Non-pigmented ciliary epithelial cell (primary cell): ENCODE data around the gene CD9.

Experiments used
- DNase-seq: peaks from one replicate; pipeline ENCODE4 v3.0.0-alpha.2; 2010; ENCODE audit warnings: low read depth

CD9 gene

GRCh38 chr12:6221146-6221545 is 20.9 kb downstream of the CD9 start:
- DNase-seq = no peak

DNA sequence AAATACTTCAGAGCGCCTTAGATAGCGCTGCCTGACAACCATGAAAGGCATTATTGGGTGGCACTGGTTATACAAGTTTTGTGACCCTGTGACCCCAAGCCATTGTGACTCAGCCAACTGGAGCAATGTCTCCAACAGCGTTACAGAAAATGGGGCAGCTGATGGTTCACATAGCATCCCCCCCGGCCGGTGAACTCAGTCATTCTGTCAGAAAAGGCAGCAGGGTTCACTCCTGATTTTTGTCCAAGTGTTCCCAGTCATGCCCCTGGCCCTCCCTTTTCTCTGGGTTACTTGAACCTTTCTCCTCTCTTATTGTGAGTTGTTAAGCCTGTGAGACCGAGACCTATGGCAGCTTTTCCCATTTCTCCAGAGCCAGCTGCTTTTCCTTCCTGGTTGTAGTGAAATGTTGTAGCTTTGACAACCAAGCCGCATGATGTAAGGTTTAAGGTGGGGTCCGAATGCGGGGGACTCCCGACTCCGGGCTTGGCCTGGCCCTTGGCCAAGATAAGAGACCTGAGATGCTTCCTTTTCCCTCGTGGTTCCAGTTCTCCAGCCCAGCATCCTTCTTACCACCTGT is 22.0 kb downstream of the CD9 start:
- no peak for DNase-seq

DNA sequence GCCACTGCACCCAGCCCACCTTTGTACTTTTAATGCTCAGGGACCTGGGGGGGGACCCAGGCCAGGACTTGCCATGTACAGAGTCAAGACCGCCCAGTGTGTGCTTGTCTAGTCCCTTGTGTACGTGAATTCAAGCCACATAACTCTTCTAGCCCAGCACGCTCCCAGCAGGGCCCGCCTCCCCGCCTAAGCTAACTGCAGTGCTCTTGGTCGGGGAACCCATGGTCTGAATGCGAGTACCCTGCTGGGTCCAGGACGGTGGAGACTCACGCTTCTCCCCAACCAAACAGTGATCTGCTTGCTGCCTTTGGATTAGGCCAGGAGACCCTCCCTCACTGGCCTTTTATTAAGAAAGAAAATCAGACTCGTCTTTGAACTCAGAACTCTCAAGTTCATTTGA is 23.3 kb downstream of the CD9 start:
- DNase-seq = no peak

DNA sequence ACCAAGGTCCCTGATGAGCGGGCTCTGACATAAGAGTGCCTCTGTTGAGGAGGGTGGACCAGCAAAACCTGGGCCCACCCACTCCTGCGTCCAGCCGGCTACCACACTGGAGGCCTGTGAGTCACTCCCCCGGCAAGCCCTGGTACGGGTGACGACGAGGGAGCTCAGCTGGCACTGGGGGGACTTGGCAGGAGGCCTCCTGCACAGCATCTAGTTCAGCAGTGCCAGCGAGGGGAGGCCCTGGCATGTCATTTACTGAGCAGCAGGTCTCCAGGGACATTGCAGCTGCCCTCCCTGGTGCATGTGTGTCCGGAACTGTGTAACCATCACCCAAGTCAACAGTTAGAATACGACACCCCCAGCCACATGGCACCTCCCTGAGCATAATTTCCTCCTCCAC is 24.4 kb downstream of the CD9 start:
- no peak for DNase-seq

DNA sequence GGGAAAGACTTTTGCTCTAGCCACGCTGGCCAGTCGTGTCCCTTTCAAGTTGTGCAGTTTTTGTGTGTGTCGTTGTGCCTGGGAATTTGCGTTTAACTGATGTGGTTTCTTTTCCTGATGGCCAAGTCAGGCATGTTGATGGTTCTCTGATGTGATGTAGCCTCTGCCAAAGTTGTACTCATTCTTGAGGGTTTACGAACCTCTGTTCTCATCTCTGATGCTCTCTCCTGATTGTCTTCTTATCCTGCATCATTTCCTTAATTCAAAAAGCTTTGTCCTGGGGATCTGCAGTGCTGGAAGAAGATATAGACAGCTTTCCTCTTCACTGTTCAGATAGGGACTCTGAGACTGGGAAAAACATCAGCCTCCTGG is 25.4 kb downstream of the CD9 start:
- no peak for DNase-seq

DNA sequence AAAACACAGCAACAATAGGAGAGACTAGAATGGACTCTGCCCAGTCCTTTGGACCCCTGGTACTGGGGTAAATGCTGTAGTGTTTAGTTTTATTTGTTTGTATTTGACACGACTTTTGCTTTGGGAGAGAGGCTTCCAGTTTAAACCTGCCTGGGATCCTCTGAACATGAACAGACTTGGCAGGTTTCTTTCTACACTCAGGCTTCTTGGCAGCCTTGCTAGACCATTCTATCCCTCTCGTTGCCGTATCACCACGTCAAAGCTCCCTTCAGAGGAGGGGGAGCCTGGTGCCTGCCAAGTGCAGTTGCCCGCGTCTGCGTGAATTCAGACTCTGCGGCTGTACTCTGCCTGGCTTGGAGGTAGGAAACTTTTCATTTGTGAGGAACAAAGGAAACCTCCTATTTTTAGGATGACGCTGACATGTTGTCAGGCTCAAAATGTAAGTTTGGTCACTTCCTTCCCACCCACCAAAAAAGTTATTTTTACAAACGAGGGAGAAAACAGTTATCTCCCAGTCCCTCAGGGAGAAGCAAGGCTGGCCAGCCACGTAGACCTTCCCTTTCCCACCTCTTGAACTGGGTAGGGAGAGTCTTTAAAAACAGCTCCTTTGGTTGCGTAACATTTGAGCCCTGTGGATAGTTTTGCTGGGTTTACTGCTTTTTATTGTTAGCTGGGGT is 25.9 kb downstream of the CD9 start:
- no peak for DNase-seq

DNA sequence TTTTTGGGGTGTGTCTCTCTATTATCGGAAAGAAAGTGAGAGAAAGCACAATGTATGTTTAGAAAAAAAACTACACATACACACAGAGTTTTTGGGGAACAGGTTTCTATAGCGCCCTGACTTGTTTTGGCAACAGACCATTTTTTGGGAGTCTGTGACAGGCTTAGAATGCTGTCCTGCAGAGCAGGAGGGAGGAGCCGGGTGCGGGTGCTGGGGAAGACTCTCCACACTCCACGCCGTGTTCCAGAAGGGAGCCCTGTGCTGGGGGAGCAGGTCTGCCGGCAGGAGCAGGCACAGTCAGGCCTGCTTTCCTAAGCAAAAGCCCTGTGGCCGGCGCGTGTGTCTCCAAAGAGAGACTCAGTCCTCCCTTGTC is 26.5 kb downstream of the CD9 start:
- no peak for DNase-seq

DNA sequence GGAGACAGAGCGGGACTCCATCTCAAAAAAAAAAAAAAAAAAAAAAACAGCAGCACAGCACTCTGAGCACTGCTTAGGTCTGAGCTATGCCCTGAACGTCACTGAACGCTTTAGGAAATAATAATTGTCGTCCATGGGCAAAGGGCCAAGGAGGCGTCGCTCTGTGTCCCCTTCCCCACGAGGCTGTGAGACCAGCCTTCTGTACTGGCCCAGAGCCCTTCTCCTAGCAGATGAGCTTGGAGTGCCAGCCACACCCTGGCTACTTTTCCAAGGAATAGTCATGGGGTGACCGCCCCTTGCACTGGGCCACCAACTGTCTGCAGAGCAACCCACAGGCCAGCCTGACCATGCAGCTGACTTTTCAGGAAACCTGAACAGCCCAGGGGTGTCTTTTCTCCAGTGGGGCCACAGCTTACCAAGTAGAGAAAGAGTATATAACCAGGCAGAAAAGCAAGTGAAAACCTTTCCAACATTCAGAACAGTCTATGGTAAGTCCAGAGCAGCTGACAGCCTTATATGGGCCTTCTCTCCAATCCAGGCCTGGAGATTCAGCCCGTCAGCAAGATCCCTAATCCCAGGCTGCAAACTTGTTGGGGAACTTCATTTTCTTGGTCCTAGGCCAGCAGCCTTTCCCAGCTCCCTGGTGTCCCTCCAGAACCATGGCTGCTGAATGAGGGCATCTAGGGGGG is 28.5 kb downstream of the CD9 start:
- DNase-seq = no peak

GRCh38 chr12:6229224-6230218 is 29.3 kb downstream of the CD9 start:
- peak; percentile 57 for DNase-seq

DNA sequence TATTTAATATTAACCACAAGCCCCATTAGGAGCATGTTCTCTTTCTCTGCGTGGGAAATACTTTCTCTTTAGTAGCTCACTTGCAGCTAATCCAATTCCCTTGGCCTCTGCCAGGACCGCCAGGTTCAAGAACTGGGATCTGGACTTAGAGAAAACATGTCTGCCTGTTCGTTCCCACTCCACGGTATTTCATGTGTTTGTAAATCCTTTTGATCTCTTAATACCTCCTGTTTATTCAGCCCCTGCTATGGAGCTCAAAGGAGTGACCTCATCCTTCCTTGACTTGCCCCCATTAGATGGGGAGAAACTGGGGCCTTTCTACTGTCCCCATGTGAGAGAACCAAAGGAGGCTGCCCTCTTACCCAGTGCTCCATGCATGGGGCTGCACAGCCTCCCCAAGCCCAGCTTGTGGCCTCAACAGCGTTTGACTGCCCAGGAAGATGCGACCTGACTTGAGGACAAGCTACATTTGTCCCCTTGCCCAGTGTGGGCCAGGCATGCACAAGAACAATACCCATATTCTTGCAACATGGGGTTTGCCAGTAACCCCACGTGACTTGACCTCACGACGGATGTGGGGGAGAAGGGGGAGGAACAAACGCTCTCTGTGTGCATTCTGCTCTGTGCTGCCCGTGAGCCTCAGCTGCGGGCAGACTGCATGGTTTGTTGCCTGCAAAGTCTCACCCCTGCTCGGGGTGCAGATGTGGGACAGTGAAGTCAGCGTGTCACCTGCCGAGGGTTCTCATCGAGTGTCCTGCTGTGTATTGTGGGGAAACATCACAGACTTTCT is 30.3 kb downstream of the CD9 start:
- DNase-seq = no peak

- no peak for DNase-seq
Observed at GRCh38 chr12:6231359-6232268, 31.4 kb downstream of the CD9 start.

DNA sequence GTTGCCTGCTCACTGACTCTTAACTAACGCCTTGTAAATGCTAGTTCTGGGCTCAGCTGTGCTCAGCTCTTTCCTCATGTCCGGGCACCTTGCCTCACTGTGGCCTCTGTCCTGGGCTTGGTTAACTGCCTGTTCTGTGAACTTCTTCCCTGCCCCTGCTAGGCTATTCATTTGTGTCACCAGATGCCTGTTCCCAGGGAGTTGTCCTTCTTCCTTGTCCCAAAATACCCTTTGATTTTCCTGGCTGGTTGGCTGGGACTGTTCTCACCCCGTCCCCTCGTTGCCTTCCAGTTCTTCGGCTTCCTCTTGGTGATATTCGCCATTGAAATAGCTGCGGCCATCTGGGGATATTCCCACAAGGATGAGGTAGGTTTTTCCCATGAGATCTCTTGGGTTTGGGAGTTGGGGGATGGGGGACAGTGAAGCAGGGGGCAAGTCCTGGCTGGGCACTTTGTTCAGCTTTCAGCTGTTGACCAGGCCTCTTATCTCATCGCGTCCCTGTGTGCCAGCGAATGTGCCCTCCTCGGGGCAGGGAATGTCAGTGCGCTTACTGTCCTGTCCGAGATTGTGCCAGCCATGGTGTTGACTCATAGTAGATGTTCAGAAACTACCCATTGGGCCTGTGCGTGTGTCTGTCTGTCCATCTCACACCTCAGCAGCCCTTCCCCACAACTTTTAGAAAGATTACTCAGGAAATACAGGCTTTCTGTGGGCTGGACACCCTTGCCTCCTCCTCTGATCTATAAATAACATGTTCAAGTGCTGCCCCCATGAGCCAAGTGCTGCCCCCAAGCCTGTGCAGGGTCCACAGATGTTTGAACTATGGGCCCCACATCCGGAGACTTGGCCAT is 33.1 kb downstream of the CD9 start:
- no peak for DNase-seq

GRCh38 chr12:6234214-6234613 is 34.0 kb downstream of the CD9 start:
- peak; percentile 34 for DNase-seq

GRCh38 chr12:6234906-6235305 is 34.7 kb downstream of the CD9 start:
- DNase-seq = no peak

GRCh38 chr12:6235499-6235898 is 35.3 kb downstream of the CD9 start:
- DNase-seq = no peak

- no peak for DNase-seq
Observed at GRCh38 chr12:6235906-6236640, 35.9 kb downstream of the CD9 start.

DNA sequence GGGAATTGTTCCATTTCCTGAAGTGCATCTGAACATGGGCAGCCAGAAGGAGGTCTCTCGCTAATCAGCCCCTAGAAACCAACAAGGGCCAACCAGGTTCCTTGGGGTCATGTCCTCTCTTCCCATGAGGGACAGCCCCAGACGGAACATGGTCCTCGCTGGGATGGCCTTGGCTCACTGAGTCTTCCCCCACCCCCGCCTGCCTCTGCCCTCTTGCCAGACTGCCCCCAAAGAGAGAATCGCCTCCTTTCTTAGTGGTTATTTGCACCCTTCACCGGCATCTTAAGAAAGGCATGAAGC is 36.4 kb downstream of the CD9 start:
- no peak for DNase-seq

DNA sequence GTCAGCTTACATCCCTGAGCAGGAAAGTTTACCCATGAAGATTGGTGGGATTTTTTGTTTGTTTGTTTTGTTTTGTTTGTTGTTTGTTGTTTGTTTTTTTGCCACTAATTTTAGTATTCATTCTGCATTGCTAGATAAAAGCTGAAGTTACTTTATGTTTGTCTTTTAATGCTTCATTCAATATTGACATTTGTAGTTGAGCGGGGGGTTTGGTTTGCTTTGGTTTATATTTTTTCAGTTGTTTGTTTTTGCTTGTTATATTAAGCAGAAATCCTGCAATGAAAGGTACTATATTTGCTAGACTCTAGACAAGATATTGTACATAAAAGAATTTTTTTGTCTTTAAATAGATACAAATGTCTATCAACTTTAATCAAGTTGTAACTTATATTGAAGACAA is 37.6 kb downstream of the CD9 start:
- no peak for DNase-seq

DNA sequence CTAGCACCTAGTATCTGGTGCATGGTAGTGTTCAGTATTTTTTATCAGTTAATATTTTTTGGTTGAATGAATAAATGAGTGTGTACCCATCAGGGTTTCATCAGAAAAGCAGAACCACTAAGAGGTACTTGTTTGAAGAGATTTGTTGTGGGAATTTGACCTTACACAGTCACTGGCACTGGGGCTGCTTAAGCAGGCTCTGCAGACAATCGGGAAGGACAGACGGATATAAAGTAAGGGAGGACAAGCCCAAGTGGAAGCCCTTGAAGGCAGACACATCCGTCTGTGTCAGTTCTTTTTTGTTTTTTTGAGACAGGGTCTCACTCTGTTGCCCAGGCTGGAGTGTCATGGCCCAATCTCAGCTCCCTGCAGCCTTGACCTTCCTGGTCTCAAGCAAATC is 38.7 kb downstream of the CD9 start:
- no peak for DNase-seq
